Measurements from ENCODE around the gene DPY19L1. TPM values are rescaled to one million over a fixed set of nuclear protein-coding genes. Genes with fewer than 3 reads are reported as not detected.
"Not testable (repeated sequence)": the region's sequence is repeated elsewhere in the genome, so short reads cannot be mapped to it uniquely, and the experiment has no call there.

DPY19L1 gene
- total RNA-seq, 1 donor from 2014 or later = 46.4 TPM

GRCh38 chr7:34949361-34949760, 87.9 kb downstream of the DPY19L1 start:
- Histone ChIP-seq H2AFZ (ENCODE audit: low read depth, low read length) (no peak overlapping the region), H3K4me3 (ENCODE audit: insufficient read depth, low read depth, low read length) (no peak overlapping the region), H3K27ac (ENCODE audit: low read depth, low read length) (no peak overlapping the region), H3K27me3 (ENCODE audit: insufficient read depth, low read length) (no peaks in the 10 kb centered on the region), H3K9me3 (ENCODE audit: insufficient read depth, low read depth, low read length) (no peaks in the 10 kb centered on the region), H3K9ac (ENCODE audit: low read length) (no peak overlapping the region), H3K36me3 (ENCODE audit: insufficient read depth, low read length) (no peaks in the 10 kb centered on the region), H4K20me1 (ENCODE audit: insufficient read depth, low read length) (no peaks in the 10 kb centered on the region), H3K79me2 (ENCODE audit: insufficient read depth, low read length) (no peaks in the 10 kb centered on the region), H3K4me1 (ENCODE audit: insufficient read depth, low read length) (no peaks in the 10 kb centered on the region), H3K4me2 (ENCODE audit: low read length) (no peak overlapping the region)
- TF ChIP-seq EZH2 (IDR thresholded peaks at IDR 0.05; ENCODE audit: insufficient read depth, low read length) (no peak), CTCF (IDR thresholded peaks at IDR 0.05; ENCODE audit: insufficient read depth, low read depth, low read length) (no peak)
- Mint-ChIP-seq H3K27ac (ENCODE audit: unreplicated experiment) (no peak overlapping the region), H3K9me3 (ENCODE audit: unreplicated experiment) (no peaks in the 10 kb centered on the region), H3K27me3 (ENCODE audit: low read depth, unreplicated experiment) (no peaks in the 10 kb centered on the region), H3K4me1 (ENCODE audit: low read depth, unreplicated experiment) (peaks cover 12% of the 10 kb centered on the region), H3K36me3 (ENCODE audit: low read depth, unreplicated experiment) (peaks cover 2% of the 10 kb centered on the region), H3K4me3 (ENCODE audit: unreplicated experiment) (no peak overlapping the region)
- DNase-seq (ENCODE audit: low read depth) = peak; percentile 65
- no peak for FAIRE-seq

- H3K9ac ChIP-seq (ENCODE audit: low read length); H3K27me3 ChIP-seq (ENCODE audit: insufficient read depth, low read length); H3K79me2 ChIP-seq (ENCODE audit: insufficient read depth, low read length); FAIRE-seq; H3K27me3 Mint-ChIP-seq (ENCODE audit: low read depth, unreplicated experiment); H3K9me3 ChIP-seq (ENCODE audit: insufficient read depth, low read depth, low read length); H3K27ac Mint-ChIP-seq (ENCODE audit: unreplicated experiment); H3K4me3 Mint-ChIP-seq (ENCODE audit: unreplicated experiment); H3K4me2 ChIP-seq (ENCODE audit: low read length); H3K36me3 Mint-ChIP-seq (ENCODE audit: low read depth, unreplicated experiment); H3K36me3 ChIP-seq (ENCODE audit: insufficient read depth, low read length); H3K27ac ChIP-seq (ENCODE audit: low read depth, low read length); H3K4me3 ChIP-seq (ENCODE audit: insufficient read depth, low read depth, low read length); H4K20me1 ChIP-seq (ENCODE audit: insufficient read depth, low read length); H2AFZ ChIP-seq (ENCODE audit: low read depth, low read length); DNase-seq (ENCODE audit: low read depth); H3K9me3 Mint-ChIP-seq (ENCODE audit: unreplicated experiment); H3K4me1 ChIP-seq (ENCODE audit: insufficient read depth, low read length): not testable (repeated sequence)
- H3K4me1 Mint-ChIP-seq (ENCODE audit: low read depth, unreplicated experiment) = peaks cover 12% of the 10 kb centered on the region
These were observed 89.9 kb downstream of the DPY19L1 start for GRCh38 chr7:34947427-34947826.

GRCh38 chr7:34946486-34946885, 90.8 kb downstream of the DPY19L1 start:
- TF ChIP-seq EZH2 (IDR thresholded peaks at IDR 0.05; ENCODE audit: insufficient read depth, low read length) = no peak
- no peak for TF ChIP-seq CTCF (IDR thresholded peaks at IDR 0.05; ENCODE audit: insufficient read depth, low read depth, low read length)
- no peaks in the 10 kb centered on the region for H3K4me1 ChIP-seq (ENCODE audit: insufficient read depth, low read length)
- Mint-ChIP-seq H3K27me3 (ENCODE audit: low read depth, unreplicated experiment) (no peaks in the 10 kb centered on the region), H3K4me3 (ENCODE audit: unreplicated experiment) (no peak overlapping the region), H3K4me1 (ENCODE audit: low read depth, unreplicated experiment) (peaks cover 12% of the 10 kb centered on the region), H3K27ac (ENCODE audit: unreplicated experiment) (no peak overlapping the region), H3K36me3 (ENCODE audit: low read depth, unreplicated experiment) (no peaks in the 10 kb centered on the region), H3K9me3 (ENCODE audit: unreplicated experiment) (no peaks in the 10 kb centered on the region)
- no peaks in the 10 kb centered on the region for H3K36me3 ChIP-seq (ENCODE audit: insufficient read depth, low read length)
- H3K79me2 ChIP-seq (ENCODE audit: insufficient read depth, low read length) = no peaks in the 10 kb centered on the region
- H3K9me3 ChIP-seq (ENCODE audit: insufficient read depth, low read depth, low read length) = no peaks in the 10 kb centered on the region
- no peak for DNase-seq (ENCODE audit: low read depth)
- no peak overlapping the region for H3K9ac ChIP-seq (ENCODE audit: low read length)
- H3K27me3 ChIP-seq (ENCODE audit: insufficient read depth, low read length) = no peaks in the 10 kb centered on the region
- H3K4me2 ChIP-seq (ENCODE audit: low read length) = no peak overlapping the region
- no peak overlapping the region for H3K4me3 ChIP-seq (ENCODE audit: insufficient read depth, low read depth, low read length)
- no peak overlapping the region for H2AFZ ChIP-seq (ENCODE audit: low read depth, low read length)
- no peak for FAIRE-seq
- H3K27ac ChIP-seq (ENCODE audit: low read depth, low read length) = no peak overlapping the region
- no peaks in the 10 kb centered on the region for H4K20me1 ChIP-seq (ENCODE audit: insufficient read depth, low read length)

- H3K4me2 ChIP-seq (ENCODE audit: low read length); H3K9ac ChIP-seq (ENCODE audit: low read length); H3K36me3 ChIP-seq (ENCODE audit: insufficient read depth, low read length); H3K27me3 Mint-ChIP-seq (ENCODE audit: low read depth, unreplicated experiment); H2AFZ ChIP-seq (ENCODE audit: low read depth, low read length); H3K9me3 ChIP-seq (ENCODE audit: insufficient read depth, low read depth, low read length); H3K36me3 Mint-ChIP-seq (ENCODE audit: low read depth, unreplicated experiment); H3K79me2 ChIP-seq (ENCODE audit: insufficient read depth, low read length); H4K20me1 ChIP-seq (ENCODE audit: insufficient read depth, low read length); H3K27ac ChIP-seq (ENCODE audit: low read depth, low read length); DNase-seq (ENCODE audit: low read depth); H3K9me3 Mint-ChIP-seq (ENCODE audit: unreplicated experiment); H3K4me3 ChIP-seq (ENCODE audit: insufficient read depth, low read depth, low read length); H3K4me1 ChIP-seq (ENCODE audit: insufficient read depth, low read length); H3K27me3 ChIP-seq (ENCODE audit: insufficient read depth, low read length); H3K27ac Mint-ChIP-seq (ENCODE audit: unreplicated experiment); H3K4me3 Mint-ChIP-seq (ENCODE audit: unreplicated experiment): not testable (repeated sequence)
- H3K4me1 Mint-ChIP-seq (ENCODE audit: low read depth, unreplicated experiment) = peaks cover 12% of the 10 kb centered on the region
- FAIRE-seq = peak; percentile 29
These were observed 91.3 kb downstream of the DPY19L1 start for GRCh38 chr7:34945894-34946477.

All from astrocyte (in vitro differentiated cells and primary cell).